ENCODE measurements around the gene SLIT1. TPM values are rescaled to one million over a fixed set of nuclear protein-coding genes. Genes with fewer than 3 reads are reported as not detected.

Gene SLIT1
- total RNA-seq, 1 experiment from 2014 or later = 0.41 TPM

- peaks cover 5% of the 10 kb centered on the region for H3K4me1 Mint-ChIP-seq (ENCODE audit: low read depth, unreplicated experiment)
- TF ChIP-seq CTCF (IDR thresholded peaks at IDR 0.05; ENCODE audit: insufficient read depth in 1 of 2, low read depth in 1 of 2, low read length in 1 of 2, severe bottlenecking in 1 of 2, unreplicated experiment in 1 of 2) = no peak
Observed at GRCh38 chr10:97230146-97230545, 44.4 kb upstream of the SLIT1 start.

GRCh38 chr10:97229322-97230015 lies 43.7 kb upstream of the SLIT1 start:
- no peak overlapping the region for H3K4me3 Mint-ChIP-seq (ENCODE audit: unreplicated experiment)
- H3K4me1 Mint-ChIP-seq (ENCODE audit: low read depth, unreplicated experiment) = peaks cover 5% of the 10 kb centered on the region
- H3K36me3 Mint-ChIP-seq (ENCODE audit: insufficient read depth, unreplicated experiment) = no peaks in the 10 kb centered on the region
- H3K9me3 ChIP-seq = no peaks in the 10 kb centered on the region
- no peaks in the 10 kb centered on the region for H3K4me1 ChIP-seq
- H3K4me3 ChIP-seq (ENCODE audit: low read depth, low read length) = no peak overlapping the region
- no peaks in the 10 kb centered on the region for H3K27me3 ChIP-seq (replicated peaks; ENCODE audit: control insufficient read depth, insufficient read depth, low read length)
- POLR2A ChIA-PET = no interaction called here
- CTCF ChIA-PET = no interaction called here
- H3K27me3 Mint-ChIP-seq (ENCODE audit: insufficient read depth, unreplicated experiment) = no peaks in the 10 kb centered on the region
- H3K27ac Mint-ChIP-seq (ENCODE audit: unreplicated experiment) = no peak overlapping the region
- H3K36me3 ChIP-seq (ENCODE audit: control insufficient read depth, insufficient read depth, low read length) = no peaks in the 10 kb centered on the region
- intact Hi-C loops (cut with micrococcal nuclease; ENCODE audit: unreplicated experiment) = loop anchor here (5.0 kb wide), 1 partner anchor 157 kb away; no protein-coding TSS in a partner anchor
- TF ChIP-seq CTCF (IDR thresholded peaks at IDR 0.05; ENCODE audit: insufficient read depth in 1 of 2, low read depth in 1 of 2, low read length in 1 of 2, severe bottlenecking in 1 of 2, unreplicated experiment in 1 of 2) = no peak
- DNase-seq = no peak
- no peaks in the 10 kb centered on the region for H3K9me3 Mint-ChIP-seq (ENCODE audit: unreplicated experiment)
- no TSS peak for BruUV-seq (replicated peaks)

More at GRCh38 chr10:97230146-97230545, 44.4 kb upstream of the SLIT1 start:
- H3K36me3 ChIP-seq (ENCODE audit: control insufficient read depth, insufficient read depth, low read length) = no peaks in the 10 kb centered on the region
- ChIA-PET POLR2A (no interaction called here), CTCF (no interaction called here)
- DNase-seq = no peak
- Mint-ChIP-seq H3K36me3 (ENCODE audit: insufficient read depth, unreplicated experiment) (no peaks in the 10 kb centered on the region), H3K9me3 (ENCODE audit: unreplicated experiment) (no peaks in the 10 kb centered on the region), H3K27ac (ENCODE audit: unreplicated experiment) (no peak overlapping the region), H3K27me3 (ENCODE audit: insufficient read depth, unreplicated experiment) (no peaks in the 10 kb centered on the region), H3K4me3 (ENCODE audit: unreplicated experiment) (no peak overlapping the region)
- no TSS peak for BruUV-seq (replicated peaks)
- H3K9me3 ChIP-seq = no peaks in the 10 kb centered on the region
- no peak overlapping the region for H3K4me3 ChIP-seq (ENCODE audit: low read depth, low read length)
- no peaks in the 10 kb centered on the region for H3K27me3 ChIP-seq (replicated peaks; ENCODE audit: control insufficient read depth, insufficient read depth, low read length)
- no peaks in the 10 kb centered on the region for H3K4me1 ChIP-seq
- intact Hi-C loops (cut with micrococcal nuclease; ENCODE audit: unreplicated experiment) = loop anchor here (5.0 kb wide), 1 partner anchor 158 kb away; no protein-coding TSS in a partner anchor

- no peaks in the 10 kb centered on the region for H3K27me3 ChIP-seq (replicated peaks; ENCODE audit: control insufficient read depth, insufficient read depth, low read length)
- CTCF ChIA-PET = no interaction called here
- POLR2A ChIA-PET = no interaction called here
- no TSS peak for BruUV-seq (replicated peaks)
- no peaks in the 10 kb centered on the region for H3K9me3 Mint-ChIP-seq (ENCODE audit: unreplicated experiment)
- H3K4me1 Mint-ChIP-seq (ENCODE audit: low read depth, unreplicated experiment) = peaks cover 5% of the 10 kb centered on the region
- H3K4me3 Mint-ChIP-seq (ENCODE audit: unreplicated experiment) = no peak overlapping the region
- no peaks in the 10 kb centered on the region for H3K27me3 Mint-ChIP-seq (ENCODE audit: insufficient read depth, unreplicated experiment)
- no peaks in the 10 kb centered on the region for H3K36me3 ChIP-seq (ENCODE audit: control insufficient read depth, insufficient read depth, low read length)
- no peak for TF ChIP-seq CTCF (IDR thresholded peaks at IDR 0.05; ENCODE audit: insufficient read depth in 1 of 2, low read depth in 1 of 2, low read length in 1 of 2, severe bottlenecking in 1 of 2, unreplicated experiment in 1 of 2)
- intact Hi-C loops (cut with micrococcal nuclease; ENCODE audit: unreplicated experiment) = no loop called here
- H3K4me1 ChIP-seq = no peaks in the 10 kb centered on the region
- H3K4me3 ChIP-seq (ENCODE audit: low read depth, low read length) = no peak overlapping the region
- H3K9me3 ChIP-seq = no peaks in the 10 kb centered on the region
- no peak overlapping the region for H3K27ac Mint-ChIP-seq (ENCODE audit: unreplicated experiment)
- no peak for DNase-seq
- no peaks in the 10 kb centered on the region for H3K36me3 Mint-ChIP-seq (ENCODE audit: insufficient read depth, unreplicated experiment)
Observed at GRCh38 chr10:97228775-97229157, 43.0 kb upstream of the SLIT1 start.

Measured in Caco-2 (cell line).